GM12892 (cell line): ENCODE data around the gene NBEA.

Source experiments
- POLR2A ChIP-seq: IDR thresholded peaks from 2 replicates; pipeline ENCODE4 v1.6.1; 2011; ENCODE audit warnings: low read depth, low read length, control low read depth
- POLR2AphosphoS5 ChIP-seq: IDR thresholded peaks from 2 replicates; pipeline ENCODE4 v1.6.1; 2011; ENCODE audit warnings: low read depth, low read length, control low read depth

DNA sequence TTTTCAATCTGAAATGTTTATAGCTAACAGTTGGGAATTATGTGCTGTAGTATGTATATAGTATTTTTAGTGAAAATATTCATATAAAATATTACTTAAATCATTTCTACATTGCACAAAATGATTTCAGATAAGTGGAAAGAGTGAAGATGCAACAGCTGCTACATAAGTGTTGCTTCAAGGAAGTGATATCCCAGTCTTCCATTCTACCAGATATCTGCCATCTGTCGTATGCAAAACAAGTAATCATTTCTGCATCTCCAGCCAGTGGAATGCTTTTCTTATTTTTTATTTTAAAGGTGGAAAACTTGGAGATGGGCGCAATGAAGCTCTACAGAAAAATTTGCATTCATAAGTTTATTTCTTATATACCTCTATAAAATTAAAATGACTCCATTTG lies 687.0 kb downstream of the NBEA start:
- TF ChIP-seq POLR2A (no peak), POLR2AphosphoS5 (no peak)
